ENCODE results near the gene BCKDHB. TPM values are rescaled to one million over a fixed set of nuclear protein-coding genes. Genes with fewer than 3 reads are reported as not detected.

Gene BCKDHB
- total and polyA plus RNA-seq, 10 donors: 6.3 to 16.4 (median 11.0) TPM

- Histone ChIP-seq H3K36me3 (peaks cover 0 to 5% (median 0%) of the 10 kb centered on the region in 6 donors), H3K4me1 (no peaks in the 10 kb centered on the region), H3K27ac (no peak overlapping the region), H3K27me3 (replicated peaks in 1 of 7) (no peaks in the 10 kb centered on the region), H3K9me3 (no peaks in the 10 kb centered on the region), H3K4me3 (no peak overlapping the region)
- TF ChIP-seq, protein P1, sequence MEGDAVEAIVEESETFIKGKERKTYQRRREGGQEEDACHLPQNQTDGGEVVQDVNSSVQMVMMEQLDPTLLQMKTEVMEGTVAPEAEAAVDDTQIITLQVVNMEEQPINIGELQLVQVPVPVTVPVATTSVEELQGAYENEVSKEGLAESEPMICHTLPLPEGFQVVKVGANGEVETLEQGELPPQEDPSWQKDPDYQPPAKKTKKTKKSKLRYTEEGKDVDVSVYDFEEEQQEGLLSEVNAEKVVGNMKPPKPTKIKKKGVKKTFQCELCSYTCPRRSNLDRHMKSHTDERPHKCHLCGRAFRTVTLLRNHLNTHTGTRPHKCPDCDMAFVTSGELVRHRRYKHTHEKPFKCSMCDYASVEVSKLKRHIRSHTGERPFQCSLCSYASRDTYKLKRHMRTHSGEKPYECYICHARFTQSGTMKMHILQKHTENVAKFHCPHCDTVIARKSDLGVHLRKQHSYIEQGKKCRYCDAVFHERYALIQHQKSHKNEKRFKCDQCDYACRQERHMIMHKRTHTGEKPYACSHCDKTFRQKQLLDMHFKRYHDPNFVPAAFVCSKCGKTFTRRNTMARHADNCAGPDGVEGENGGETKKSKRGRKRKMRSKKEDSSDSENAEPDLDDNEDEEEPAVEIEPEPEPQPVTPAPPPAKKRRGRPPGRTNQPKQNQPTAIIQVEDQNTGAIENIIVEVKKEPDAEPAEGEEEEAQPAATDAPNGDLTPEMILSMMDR (IDR thresholded peaks at IDR 0.05 in 8 of 11, conservative IDR thresholded peaks at IDR 0.05 in 3 of 11): no peak
- TF ChIP-seq POLR2A (IDR thresholded peaks at IDR 0.05) (no peak), POLR2AphosphoS5 (IDR thresholded peaks at IDR 0.05) (no peak)
- intact Hi-C loops (cut with DNase I; ENCODE audit: low total_unique reads): no loop called here
- 66 to 86% (median 75%) methylated on average over 2 of the region's 2 CpGs for WGBS, 5 donors
- DNase-seq: no peak
Observed at GRCh38 chr6:80245043-80245442, 138.6 kb downstream of the BCKDHB start.

DNA sequence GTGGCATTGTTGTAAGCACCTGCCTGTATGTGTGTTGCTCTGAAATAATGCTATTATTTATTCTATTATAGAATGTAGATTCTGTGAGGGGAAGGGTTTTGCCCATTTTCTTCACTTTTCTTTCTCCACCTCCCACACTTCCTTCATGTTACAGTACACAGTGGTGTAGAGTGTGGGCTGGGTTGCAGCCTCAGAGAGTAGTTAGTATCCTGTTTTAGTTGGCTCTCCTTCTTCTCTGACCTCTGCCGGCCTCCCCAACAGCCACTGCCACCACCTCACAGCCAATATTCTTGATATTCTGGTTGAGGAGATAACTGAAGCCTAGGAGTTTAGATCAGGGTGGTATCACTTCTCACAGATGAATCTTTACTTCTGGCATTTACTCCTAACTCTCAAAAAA, 143.4 kb downstream of the BCKDHB start:
- 67 to 79% (median 77%) methylated on average over 1 of the region's 1 CpG for WGBS, 5 donors
- intact Hi-C loops (cut with DNase I; ENCODE audit: low total_unique reads): no loop called here
- H3K27ac ChIP-seq: no peak overlapping the region
- H3K36me3 ChIP-seq: no peaks in the 10 kb centered on the region
- no peaks in the 10 kb centered on the region for H3K9me3 ChIP-seq
- TF ChIP-seq POLR2AphosphoS5 (IDR thresholded peaks at IDR 0.05) (no peak), POLR2A (IDR thresholded peaks at IDR 0.05) (no peak)
- TF ChIP-seq, protein P1 (IDR thresholded peaks at IDR 0.05 in 8 of 11, conservative IDR thresholded peaks at IDR 0.05 in 3 of 11): no peak
- no peak overlapping the region for H3K4me3 ChIP-seq
- no peak for DNase-seq
- no peaks in the 10 kb centered on the region for H3K27me3 ChIP-seq (replicated peaks in 1 of 7)
- no peaks in the 10 kb centered on the region for H3K4me1 ChIP-seq

GRCh38 chr6:80250391-80250997, 144.0 kb downstream of the BCKDHB start:
- WGBS, 5 donors: 86 to 94% (median 88%) methylated on average over 3 of the region's 3 CpGs
- Histone ChIP-seq H3K27me3 (replicated peaks in 1 of 7) (no peaks in the 10 kb centered on the region), H3K27ac (no peak overlapping the region)

GRCh38 chr6:80251321-80251720, 144.8 kb downstream of the BCKDHB start:
- no peaks in the 10 kb centered on the region for H3K4me1 ChIP-seq
- H3K36me3 ChIP-seq: no peaks in the 10 kb centered on the region
- WGBS, 5 donors: 86 to 97% (median 94%) methylated on average over 1 of the region's 1 CpG
- no peak for DNase-seq
- intact Hi-C loops (cut with DNase I; ENCODE audit: low total_unique reads): no loop called here
- H3K27me3 ChIP-seq (replicated peaks in 1 of 7): no peaks in the 10 kb centered on the region
- TF ChIP-seq POLR2A (IDR thresholded peaks at IDR 0.05) (no peak), POLR2AphosphoS5 (IDR thresholded peaks at IDR 0.05) (no peak)
- TF ChIP-seq, protein P1 (IDR thresholded peaks at IDR 0.05 in 8 of 11, conservative IDR thresholded peaks at IDR 0.05 in 3 of 11): no peak
- no peaks in the 10 kb centered on the region for H3K9me3 ChIP-seq
- H3K27ac ChIP-seq: no peak overlapping the region
- no peak overlapping the region for H3K4me3 ChIP-seq

More at GRCh38 chr6:80250391-80250997, 144.0 kb downstream of the BCKDHB start:
- no peak for DNase-seq
- TF ChIP-seq POLR2A (IDR thresholded peaks at IDR 0.05): no peak
- TF ChIP-seq, protein P1 (IDR thresholded peaks at IDR 0.05 in 8 of 11, conservative IDR thresholded peaks at IDR 0.05 in 3 of 11): no peak
- TF ChIP-seq POLR2AphosphoS5 (IDR thresholded peaks at IDR 0.05): no peak
- Histone ChIP-seq H3K4me1 (no peaks in the 10 kb centered on the region), H3K9me3 (no peaks in the 10 kb centered on the region), H3K36me3 (no peaks in the 10 kb centered on the region), H3K4me3 (no peak overlapping the region)
- intact Hi-C loops (cut with DNase I; ENCODE audit: low total_unique reads): no loop called here
